ENCODE results near the gene MAP3K5.

DNA sequence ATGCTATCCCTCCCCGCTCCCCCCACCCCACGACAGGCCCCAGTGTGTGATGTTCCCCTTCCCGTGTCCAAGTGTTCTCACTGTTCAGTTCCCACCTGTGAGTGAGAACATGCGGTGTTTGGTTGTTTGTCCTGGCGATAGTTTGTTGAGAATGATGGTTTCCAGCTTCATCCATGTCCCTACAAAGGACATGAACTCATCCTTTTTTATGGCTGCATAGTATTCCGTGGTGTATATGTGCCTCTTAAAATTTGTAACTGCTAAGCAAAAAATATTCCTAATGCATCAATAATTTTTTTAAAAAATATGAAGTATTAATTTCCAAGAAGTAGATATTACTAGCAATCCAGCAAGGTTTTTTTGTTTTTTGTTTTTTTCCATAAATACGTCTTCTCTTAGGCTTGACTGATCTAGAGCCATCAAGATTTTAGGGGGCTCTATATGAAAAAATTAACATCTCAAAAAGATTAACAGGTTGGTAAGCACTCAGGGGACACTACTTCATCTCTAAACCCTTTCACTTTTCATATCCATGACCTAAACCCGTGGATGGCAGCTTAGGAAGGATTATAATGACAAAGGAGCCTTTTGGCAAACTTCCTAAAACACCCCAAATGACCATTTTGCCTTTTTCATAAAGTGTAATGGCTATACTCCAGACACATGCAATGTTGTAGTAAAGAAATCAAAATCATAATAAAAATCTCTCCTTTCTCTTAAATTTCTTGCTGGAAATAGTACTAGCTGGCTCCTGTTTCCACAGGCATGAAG, 256.2 kb downstream of the MAP3K5 start:
- TF ChIP-seq, protein P1, sequence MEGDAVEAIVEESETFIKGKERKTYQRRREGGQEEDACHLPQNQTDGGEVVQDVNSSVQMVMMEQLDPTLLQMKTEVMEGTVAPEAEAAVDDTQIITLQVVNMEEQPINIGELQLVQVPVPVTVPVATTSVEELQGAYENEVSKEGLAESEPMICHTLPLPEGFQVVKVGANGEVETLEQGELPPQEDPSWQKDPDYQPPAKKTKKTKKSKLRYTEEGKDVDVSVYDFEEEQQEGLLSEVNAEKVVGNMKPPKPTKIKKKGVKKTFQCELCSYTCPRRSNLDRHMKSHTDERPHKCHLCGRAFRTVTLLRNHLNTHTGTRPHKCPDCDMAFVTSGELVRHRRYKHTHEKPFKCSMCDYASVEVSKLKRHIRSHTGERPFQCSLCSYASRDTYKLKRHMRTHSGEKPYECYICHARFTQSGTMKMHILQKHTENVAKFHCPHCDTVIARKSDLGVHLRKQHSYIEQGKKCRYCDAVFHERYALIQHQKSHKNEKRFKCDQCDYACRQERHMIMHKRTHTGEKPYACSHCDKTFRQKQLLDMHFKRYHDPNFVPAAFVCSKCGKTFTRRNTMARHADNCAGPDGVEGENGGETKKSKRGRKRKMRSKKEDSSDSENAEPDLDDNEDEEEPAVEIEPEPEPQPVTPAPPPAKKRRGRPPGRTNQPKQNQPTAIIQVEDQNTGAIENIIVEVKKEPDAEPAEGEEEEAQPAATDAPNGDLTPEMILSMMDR (IDR thresholded peaks at IDR 0.05): no peak
- TF ChIP-seq POLR2A (IDR thresholded peaks at IDR 0.05) (no peak), POLR2AphosphoS5 (IDR thresholded peaks at IDR 0.05) (no peak), EP300 (IDR thresholded peaks at IDR 0.05) (no peak)

Data from suprapubic skin (tissue), 4 donors.